Adrenal gland (tissue), 5 donors: ENCODE results near the gene HOXD9.

Source experiments
- POLR2A ChIP-seq, 2 donors: fragments of 450-650 bp; IDR thresholded peaks; one replicate each; pipeline ENCODE4 v1.6.1; 2017; ENCODE audit warnings: antibody characterized with exemption in 2 of 2, mild to moderate bottlenecking in 2 of 2, moderate library complexity in 1 of 2
- TF ChIP-seq, protein P1 (sequence below), 6 experiments: fragments of 450-650 bp in 4 of 6; fragments of 200-600 bp in 2 of 6; sonication (generic) in 1 of 6; IDR thresholded peaks; 1 replicate in 5 of 6; 2 replicates in 1 of 6; pipeline versions ENCODE4 v1.5.1 to v1.8.0; 2016 to 2021; ENCODE audit warnings: antibody characterized with exemption in 6 of 6, mild to moderate bottlenecking in 2 of 6, moderate library complexity in 1 of 6
- donor health status: DM: no; HTN: no; CAD: no.

DNA sequence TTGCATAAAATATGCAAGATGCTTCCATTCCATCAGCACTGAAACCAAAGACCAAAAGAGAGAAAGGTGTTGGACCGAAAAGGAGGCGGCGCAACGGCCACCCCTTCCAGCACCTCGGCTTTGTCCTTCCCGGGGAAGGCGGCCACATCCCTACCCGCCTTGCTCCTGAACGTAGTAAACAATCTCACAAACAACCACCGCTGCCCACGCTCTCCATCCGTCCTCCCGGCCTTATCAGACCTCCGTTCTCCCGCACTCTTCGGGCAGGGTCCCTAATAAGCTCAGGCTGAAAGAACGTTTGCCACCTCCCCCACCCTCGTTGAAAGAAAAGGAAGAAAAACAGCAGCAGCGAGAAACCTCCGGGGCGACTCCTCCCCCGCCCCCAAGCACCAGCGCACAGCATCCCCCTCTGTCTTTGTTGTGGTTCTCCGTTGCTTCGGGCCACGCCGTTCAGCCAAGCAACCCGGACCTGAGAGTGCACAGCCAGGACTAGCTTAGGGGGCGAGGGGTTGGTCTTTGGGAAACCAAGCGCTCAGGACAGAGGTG, 43.2 kb upstream of the HOXD9 start:
- TF ChIP-seq, protein P1, sequence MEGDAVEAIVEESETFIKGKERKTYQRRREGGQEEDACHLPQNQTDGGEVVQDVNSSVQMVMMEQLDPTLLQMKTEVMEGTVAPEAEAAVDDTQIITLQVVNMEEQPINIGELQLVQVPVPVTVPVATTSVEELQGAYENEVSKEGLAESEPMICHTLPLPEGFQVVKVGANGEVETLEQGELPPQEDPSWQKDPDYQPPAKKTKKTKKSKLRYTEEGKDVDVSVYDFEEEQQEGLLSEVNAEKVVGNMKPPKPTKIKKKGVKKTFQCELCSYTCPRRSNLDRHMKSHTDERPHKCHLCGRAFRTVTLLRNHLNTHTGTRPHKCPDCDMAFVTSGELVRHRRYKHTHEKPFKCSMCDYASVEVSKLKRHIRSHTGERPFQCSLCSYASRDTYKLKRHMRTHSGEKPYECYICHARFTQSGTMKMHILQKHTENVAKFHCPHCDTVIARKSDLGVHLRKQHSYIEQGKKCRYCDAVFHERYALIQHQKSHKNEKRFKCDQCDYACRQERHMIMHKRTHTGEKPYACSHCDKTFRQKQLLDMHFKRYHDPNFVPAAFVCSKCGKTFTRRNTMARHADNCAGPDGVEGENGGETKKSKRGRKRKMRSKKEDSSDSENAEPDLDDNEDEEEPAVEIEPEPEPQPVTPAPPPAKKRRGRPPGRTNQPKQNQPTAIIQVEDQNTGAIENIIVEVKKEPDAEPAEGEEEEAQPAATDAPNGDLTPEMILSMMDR (IDR thresholded peaks at IDR 0.05): no peak
- no peak for TF ChIP-seq POLR2A (IDR thresholded peaks at IDR 0.05)
